ENCODE data around the gene TAX1BP3.

The TAX1BP3 gene

GRCh38 chr17:3626831-3627768 lies 41.3 kb downstream of the TAX1BP3 start:
- DNase-seq (ENCODE audit: low spot score): no peak

DNA sequence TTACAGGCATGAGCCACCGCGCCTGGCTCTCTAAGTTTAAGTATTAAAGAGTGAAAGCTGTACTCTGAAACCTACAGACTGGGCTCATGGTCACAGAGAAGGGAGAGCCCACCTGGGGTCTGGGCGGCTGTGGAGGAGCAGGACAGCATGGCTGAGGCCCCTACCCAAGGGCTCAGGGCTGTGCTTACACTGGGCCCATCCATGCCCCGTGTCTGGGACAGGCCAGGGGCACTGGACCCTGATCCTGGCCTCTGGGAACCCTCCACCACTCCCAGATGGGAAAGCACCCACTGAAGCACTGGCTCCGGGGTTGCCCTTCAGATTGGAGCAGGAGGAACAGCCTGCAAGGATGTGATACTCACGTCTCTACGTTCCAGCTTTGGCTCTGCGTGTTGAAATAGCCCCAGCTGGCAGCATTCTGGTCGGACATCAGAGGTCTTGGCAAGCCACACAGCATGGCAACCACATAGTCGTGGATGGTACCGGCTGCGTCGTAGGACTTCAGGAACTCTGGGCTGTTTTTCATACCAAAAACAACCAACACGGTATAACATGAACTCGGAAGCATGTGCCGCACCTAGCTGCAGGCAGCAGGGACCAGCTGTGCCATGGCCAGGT lies 45.3 kb downstream of the TAX1BP3 start:
- DNase-seq (ENCODE audit: low spot score): no peak

GRCh38 chr17:3621146-3621720 lies 47.1 kb downstream of the TAX1BP3 start:
- no peak for DNase-seq (ENCODE audit: low spot score)

- DNase-seq (ENCODE audit: low spot score): no peak
Measured at GRCh38 chr17:3615160-3615870, 53.1 kb downstream of the TAX1BP3 start.

DNA sequence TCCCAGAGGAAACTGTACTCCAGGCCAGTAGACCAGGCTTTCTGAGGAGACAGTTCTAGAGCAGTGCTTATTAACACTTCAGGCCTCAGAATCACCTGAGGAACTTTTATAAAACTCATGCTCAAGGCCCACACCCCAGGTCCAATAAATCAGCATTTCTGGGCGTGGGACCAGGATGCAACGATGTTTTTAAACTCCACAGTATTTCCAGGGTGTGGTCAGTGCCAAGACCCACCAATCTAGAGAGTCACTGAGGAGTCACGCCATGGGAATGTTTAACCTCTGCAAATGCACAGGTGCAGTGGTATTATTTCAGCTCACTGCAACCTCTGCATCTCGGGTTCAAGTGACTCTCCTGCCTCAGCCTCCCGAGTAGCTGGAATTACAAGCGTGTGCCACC lies 55.3 kb downstream of the TAX1BP3 start:
- DNase-seq (ENCODE audit: low spot score): no peak
